Measurements from ENCODE around the gene FNDC3B.

- TF ChIP-seq CTCF (IDR thresholded peaks at IDR 0.05; ENCODE audit: extremely low read depth in 1 of 2, insufficient read depth in 1 of 2, low read depth in 1 of 2, low read length in 2 of 2) (no peak), EZH2 (IDR thresholded peaks at IDR 0.05; ENCODE audit: borderline replicate concordance, low read depth, low read length, severe bottlenecking) (no peak)
Observed at GRCh38 chr3:172096881-172097420, 57.6 kb downstream of the FNDC3B start.
